Left lung (tissue), 10 donors: ENCODE data around the gene PTPRN2. TPM values are rescaled to one million over a fixed set of nuclear protein-coding genes. Genes with fewer than 3 reads are reported as not detected.
A peak's percentile ranks its signal among the peaks of the same experiment; 100 is the strongest.
"Not testable (repeated sequence)": the region's sequence is repeated elsewhere in the genome, so short reads cannot be mapped to it uniquely, and the experiment has no call there.

Experiments
- ATAC-seq: fragments of 200-7000 bp; cut with Tn5 transposase; one replicate; pipeline ENCODE4 v1.9.1; 2020; ENCODE audit warnings: moderate library complexity
- DNase-seq, 4 donors: peaks; one replicate each; pipeline ENCODE4 v3.0.0-alpha.2; 2013 to 2020
- H3K27ac ChIP-seq, 2 donors: fragments of 200-600 bp; sonication (generic) in 1 of 2; one replicate each; pipeline versions ENCODE4 v1.5.0 to v1.8.0; 2020 to 2021
- H3K27me3 ChIP-seq, 2 donors: fragments of 200-600 bp; sonication (generic) in 1 of 2; one replicate each; pipeline versions ENCODE4 v1.5.0 to v1.8.0; 2020 to 2021
- H3K36me3 ChIP-seq, 2 donors: fragments of 200-600 bp; sonication (generic) in 1 of 2; one replicate each; pipeline versions ENCODE4 v1.5.0 to v1.8.0; 2020 to 2021
- H3K4me1 ChIP-seq, 2 donors: fragments of 200-600 bp; one replicate each; pipeline ENCODE4 v1.8.0; 2021
- H3K4me3 ChIP-seq, 2 donors: fragments of 200-600 bp; sonication (generic) in 1 of 2; one replicate each; pipeline versions ENCODE4 v1.5.0 to v1.8.0; 2020 to 2021; ENCODE audit warnings: mild to moderate bottlenecking in 1 of 2
- H3K9me3 ChIP-seq, 2 donors: fragments of 200-600 bp; sonication (generic) in 1 of 2; one replicate each; pipeline versions ENCODE4 v1.5.0 to v1.8.0; 2020 to 2021
- CTCF ChIP-seq, 2 donors: fragments of 200-600 bp; sonication (generic) in 1 of 2; IDR thresholded peaks; one replicate each; pipeline versions ENCODE4 v1.5.0 to v1.8.0; 2021; ENCODE audit warnings: antibody characterized with exemption in 2 of 2
- intact Hi-C, 2 donors: fragments of 100-400 bp; cut with DNase I; formaldehyde crosslinking; loops; one replicate each; pipeline versions ENCODE4 v1.11.2 to v1.14.2; 2022
- microRNA-seq, 2 donors: library from miRNA; unstranded; fragments of <30 nt; microRNA quantifications; one replicate each; pipeline ENCODE4, GENCODE V29; 2019
- polyA plus RNA-seq, 6 donors: library from polyadenylated mRNA; unstranded; fragments of 120-200 nt; gene quantifications; one replicate each; pipeline ENCODE4 v1.2.1, GENCODE V29; 2013; ENCODE audit not compliant: insufficient read length in 6 of 6
- total RNA-seq, 2 donors: library from RNA; stranded (reverse); fragmentation: NEBNext Ultra II Directional; extraction: Animal tissue kit (Norgen Biotek cat#: 25700); gene quantifications; one replicate each; pipeline ENCODE4 v1.2.1, GENCODE V29; 2021
- donor health status: DM: no; HTN: yes; CAD: no.
- donor health status: DM: no; HTN: no; CAD: no.

PTPRN2 gene
- total and polyA plus RNA-seq, 8 donors, result 4.0 to 7.8 (median 6.8) TPM

DNA sequence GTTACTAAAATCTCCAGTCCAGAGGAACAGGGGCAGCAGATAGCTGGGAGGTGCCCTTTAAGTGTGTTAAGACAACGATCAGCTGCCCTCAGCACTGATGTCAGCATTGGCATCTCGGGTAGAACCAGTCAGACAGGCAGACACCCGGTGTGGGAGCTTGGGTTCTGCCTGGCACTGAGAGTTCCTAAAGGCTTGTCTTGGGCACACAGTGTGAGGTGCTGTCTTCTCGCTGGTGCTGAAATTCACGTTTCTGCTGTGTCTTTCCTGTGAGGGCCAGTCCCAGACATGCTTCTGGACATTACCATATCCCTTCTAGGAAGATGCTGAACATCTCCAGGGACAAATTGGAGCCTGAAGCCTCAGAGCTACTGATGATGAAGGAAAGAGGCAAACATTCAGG is 1094.6 kb downstream of the PTPRN2 start:
- no peak for ATAC-seq
- no peaks in the 10 kb centered on the region for H3K9me3 ChIP-seq
- TF ChIP-seq CTCF (IDR thresholded peaks at IDR 0.05), result no peak
- H3K4me1 ChIP-seq, result no peaks in the 10 kb centered on the region
- intact Hi-C loops, result no loop called here
- no peak overlapping the region for H3K27ac ChIP-seq
- H3K4me3 ChIP-seq, result no peak overlapping the region
- H3K27me3 ChIP-seq, result peaks cover 0 to 23% of the 10 kb centered on the region in 2 donors
- DNase-seq, result no peak
- no peaks in the 10 kb centered on the region for H3K36me3 ChIP-seq

DNA sequence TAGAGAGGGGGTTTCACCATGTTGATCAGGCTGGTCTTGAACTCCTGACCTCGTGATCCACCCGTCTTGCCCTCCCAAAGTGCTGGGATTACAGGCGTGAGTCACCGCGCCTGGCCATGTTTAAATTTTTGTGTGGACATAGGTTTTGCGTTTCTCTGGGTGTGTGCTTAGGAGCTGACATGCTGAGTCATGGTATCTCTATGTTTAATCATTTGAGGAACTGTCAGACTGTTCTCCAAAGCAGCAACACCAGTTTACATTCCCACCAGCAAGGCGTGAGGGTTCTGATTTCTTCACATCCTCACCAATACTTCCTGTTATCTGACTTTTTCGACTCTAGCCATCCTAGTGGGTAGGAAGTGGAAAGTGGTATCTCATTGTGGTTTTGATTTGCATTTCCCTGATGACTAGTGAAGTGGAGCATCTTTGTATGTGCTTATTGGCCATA is 1097.1 kb downstream of the PTPRN2 start:
- DNase-seq (peak in 2 of 4 donors; percentile 5 to 45), ATAC-seq (peak; percentile 43)
- Histone ChIP-seq H3K36me3 (no peaks in the 10 kb centered on the region), H3K27me3 (peaks cover 0 to 30% of the 10 kb centered on the region in 2 donors), H3K4me1 (no peaks in the 10 kb centered on the region), H3K27ac (peak overlapping the region in 1 of 2 donors; percentile 66), H3K9me3 (no peaks in the 10 kb centered on the region), H3K4me3 (no peak overlapping the region)
- intact Hi-C loops, result no loop called here
- TF ChIP-seq CTCF (IDR thresholded peaks at IDR 0.05), result no peak

GRCh38 chr7:157489870-157490269 is 1097.8 kb downstream of the PTPRN2 start:
- H3K9me3 ChIP-seq, H3K36me3 ChIP-seq, H3K4me3 ChIP-seq, ATAC-seq, H3K4me1 ChIP-seq, intact Hi-C loops: not testable (repeated sequence)
- DNase-seq, result peak in 1 of 4 donors; percentile 2
- peaks cover 0 to 36% of the 10 kb centered on the region in 2 donors for H3K27me3 ChIP-seq
- H3K27ac ChIP-seq, result peak overlapping the region in 1 of 2 donors; percentile 66

Small RNA genes within 50 kb of the gene (microRNA-seq; reads per million reads assigned to microRNA genes)
- gene MIR153-2, result 0 to 0.67 reads per million in 2 donors
- 0 reads per million in 2 donors for gene MIR5707
- 0 reads per million in 2 donors for gene MIR595

Other genes starting within 250 kb of the PTPRN2 start
- 10 to 100 TPM; 13.5 to 15.2 TPM for gene NCAPG2, start 117.0 kb upstream of the PTPRN2 start, total RNA-seq
- gene NCAPG2, start 117.0 kb upstream of the PTPRN2 start, polyA plus RNA-seq, result 10 to 100 TPM; 21.9 to 42.7 (median 28.0) TPM
- gene ESYT2, start 241.7 kb upstream of the PTPRN2 start, total RNA-seq, result 10 to 100 TPM; 69.7 to 75.7 TPM
- gene ESYT2, start 241.7 kb upstream of the PTPRN2 start, polyA plus RNA-seq, result 10 to 100 TPM; 38.3 to 46.3 (median 41.7) TPM